Mesenteric fat pad (tissue), 1 donor: ENCODE results near the gene CMTM4. TPM values are rescaled to one million over a fixed set of nuclear protein-coding genes. Genes with fewer than 3 reads are reported as not detected.
"Not testable (repeated sequence)": the region's sequence is repeated elsewhere in the genome, so short reads cannot be mapped to it uniquely, and the experiment has no call there.

Experiments used
- DNase-seq: peaks from one replicate; pipeline ENCODE4 v3.0.0-alpha.2; 2020; ENCODE audit warnings: low spot score
- total RNA-seq: library from RNA; stranded (reverse); fragmentation: NEBNext Ultra II Directional; extraction: Animal tissue kit (Norgen Biotek cat#: 25700); gene quantifications from one replicate; pipeline ENCODE4 v1.2.1, GENCODE V29; 2021
- donor health status: DM: yes; HTN: yes; CAD: no.

Gene CMTM4
- total RNA-seq, 1 donor from 2014 or later = 17.9 TPM

- no peak for DNase-seq
Measured at GRCh38 chr16:66617728-66618127, 78.8 kb downstream of the CMTM4 start.

- no peak for DNase-seq
Measured at GRCh38 chr16:66617010-66617434, 79.5 kb downstream of the CMTM4 start.

- no peak for DNase-seq
Measured at GRCh38 chr16:66616592-66616991, 80.0 kb downstream of the CMTM4 start.

GRCh38 chr16:66616169-66616568 lies 80.4 kb downstream of the CMTM4 start:
- no peak for DNase-seq

- DNase-seq = no peak
Measured at GRCh38 chr16:66614161-66614802, 82.3 kb downstream of the CMTM4 start.

GRCh38 chr16:66612422-66612821 lies 84.1 kb downstream of the CMTM4 start:
- DNase-seq = no peak

GRCh38 chr16:66611911-66612310 lies 84.6 kb downstream of the CMTM4 start:
- not testable (repeated sequence) for DNase-seq

- DNase-seq = no peak
Measured at GRCh38 chr16:66610111-66610820, 86.3 kb downstream of the CMTM4 start.

GRCh38 chr16:66609139-66609510 lies 87.4 kb downstream of the CMTM4 start:
- DNase-seq = no peak

- DNase-seq = no peak
Measured at GRCh38 chr16:66608241-66609138, 88.1 kb downstream of the CMTM4 start.

- DNase-seq = no peak
Measured at GRCh38 chr16:66605979-66606751, 90.4 kb downstream of the CMTM4 start.

GRCh38 chr16:66605177-66605978 lies 91.2 kb downstream of the CMTM4 start:
- DNase-seq = no peak

GRCh38 chr16:66604376-66605176 lies 92.0 kb downstream of the CMTM4 start, which contains the start of gene CMTM3:
CMTM3 (plus strand) TSS chr16:66604704; CDS start chr16:66604806, 102 bp downstream.
- peak; percentile 93 for DNase-seq

GRCh38 chr16:66603537-66604375 lies 92.8 kb downstream of the CMTM4 start:
- no peak for DNase-seq

- no peak for DNase-seq
Measured at GRCh38 chr16:66601471-66601870, 95.1 kb downstream of the CMTM4 start.

- DNase-seq = no peak
Measured at GRCh38 chr16:66600477-66600876, 96.1 kb downstream of the CMTM4 start.

GRCh38 chr16:66599726-66600125 lies 96.8 kb downstream of the CMTM4 start:
- DNase-seq = no peak

GRCh38 chr16:66598111-66598510 lies 98.4 kb downstream of the CMTM4 start:
- no peak for DNase-seq
